Stimulated activated CD4-positive, alpha-beta T cell treated with anti-CD3 and anti-CD28 coated beads, Interleukin-12 subunit alpha, Interleukin-12 subunit beta, amount 100 ng/mL, for 24 hours (primary cell): Measurements from ENCODE around the gene PHF2.

Experiments used
- DNase-seq, 2 experiments: peaks; one replicate each; pipeline ENCODE4 v3.0.0-alpha.2; 2020; ENCODE audit warnings: low read depth in 2 of 2

PHF2 gene

DNA sequence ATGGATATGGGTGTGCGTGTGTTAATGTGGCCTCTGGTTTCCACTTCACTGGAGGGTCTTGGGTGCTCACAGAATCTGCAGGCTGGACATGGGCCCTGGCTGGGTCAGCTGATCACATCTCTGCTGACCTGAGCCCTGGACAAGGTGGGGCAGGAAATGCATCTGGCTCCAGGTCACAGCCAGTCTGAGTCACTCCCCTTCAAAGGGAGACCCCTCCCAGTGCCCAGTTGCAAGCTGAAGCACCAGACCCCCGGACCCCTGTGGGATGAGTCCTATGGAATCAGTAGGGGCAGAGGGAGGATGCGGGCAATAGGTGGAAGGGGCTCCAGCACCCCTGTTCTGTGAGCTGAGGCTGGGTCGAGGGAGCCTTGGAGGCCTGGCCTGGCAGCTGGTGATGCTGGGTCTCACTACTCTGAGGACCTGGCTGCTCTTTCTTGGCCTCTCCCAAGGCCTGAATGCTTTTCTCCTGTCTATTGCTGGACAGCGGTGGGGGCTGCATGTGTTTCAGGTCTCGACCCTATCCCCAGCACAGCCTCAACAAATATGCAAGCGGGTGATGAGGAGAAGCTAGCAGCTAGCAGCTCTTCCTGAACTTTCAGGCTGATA, 54.5 kb downstream of the PHF2 start:
- no peak for DNase-seq

- DNase-seq, result no peak
Observed at GRCh38 chr9:93633492-93634221, 57.3 kb downstream of the PHF2 start.

DNA sequence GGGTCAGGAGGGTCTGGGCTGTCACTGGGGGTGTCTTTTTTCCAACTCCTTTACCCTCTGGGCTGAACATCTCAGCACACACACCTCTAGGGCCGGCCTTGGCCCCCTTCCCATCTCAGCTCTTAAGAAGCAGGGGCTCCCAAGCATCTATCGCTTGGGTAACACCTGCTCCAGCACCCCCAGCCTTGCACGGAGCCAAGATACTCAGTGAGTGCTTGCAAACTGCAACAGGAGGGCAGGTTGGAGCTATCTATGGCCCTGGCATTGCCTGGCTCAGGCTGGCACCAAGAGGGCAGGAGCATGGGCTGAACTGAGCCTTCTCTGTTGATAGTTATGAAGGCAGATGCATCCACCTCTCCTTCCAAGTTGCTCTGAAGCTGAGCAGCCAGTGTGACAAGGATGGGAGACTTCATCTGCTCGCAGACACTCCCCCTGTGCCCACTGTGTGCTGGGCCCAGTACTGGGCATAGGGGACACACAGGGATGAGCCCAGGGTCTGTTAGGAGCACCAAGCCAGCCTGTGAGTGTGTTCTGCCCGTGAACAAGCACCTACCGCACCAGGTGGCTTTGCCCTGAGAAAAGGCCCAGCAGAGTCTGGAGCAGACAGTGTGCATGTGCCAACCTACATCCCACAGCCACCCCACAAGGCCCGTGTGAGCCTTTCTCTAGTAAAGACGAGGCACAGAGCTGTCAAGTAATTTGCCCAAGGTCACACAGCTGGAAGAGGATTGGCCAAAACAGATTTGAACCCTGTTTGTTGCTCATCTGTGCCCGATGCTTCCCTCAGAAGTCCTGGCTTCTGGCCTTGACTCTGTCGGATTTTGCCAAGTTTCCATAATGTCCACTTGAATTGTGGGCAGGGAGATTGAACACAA, 58.2 kb downstream of the PHF2 start:
- no peak for DNase-seq

- DNase-seq, result no peak
Observed at GRCh38 chr9:93635186-93636107, 59.1 kb downstream of the PHF2 start.

DNA sequence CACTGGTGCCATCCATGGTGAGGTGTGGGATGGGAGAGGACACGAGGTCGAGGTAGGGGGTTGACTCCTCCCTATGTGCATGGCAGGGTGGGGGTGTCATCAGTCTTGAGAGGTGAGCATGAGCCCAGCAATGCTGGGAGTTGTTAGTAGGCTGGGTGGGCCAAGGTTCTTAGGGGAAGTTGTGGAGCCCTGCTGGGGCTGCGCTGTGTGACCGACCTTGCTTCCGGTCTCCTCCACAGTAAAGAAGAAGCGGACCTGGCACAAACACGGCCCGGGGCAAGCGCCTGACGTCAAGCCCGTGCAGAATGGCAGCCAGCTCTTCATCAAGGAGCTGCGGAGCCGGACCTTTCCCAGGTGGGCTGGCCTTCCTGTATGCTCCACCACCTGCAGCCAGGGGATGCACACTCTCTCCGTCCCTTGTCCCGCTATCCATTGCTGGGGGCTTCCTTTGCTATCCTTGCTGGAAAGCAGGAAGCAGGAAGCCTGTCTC, 59.8 kb downstream of the PHF2 start:
- no peak for DNase-seq

DNA sequence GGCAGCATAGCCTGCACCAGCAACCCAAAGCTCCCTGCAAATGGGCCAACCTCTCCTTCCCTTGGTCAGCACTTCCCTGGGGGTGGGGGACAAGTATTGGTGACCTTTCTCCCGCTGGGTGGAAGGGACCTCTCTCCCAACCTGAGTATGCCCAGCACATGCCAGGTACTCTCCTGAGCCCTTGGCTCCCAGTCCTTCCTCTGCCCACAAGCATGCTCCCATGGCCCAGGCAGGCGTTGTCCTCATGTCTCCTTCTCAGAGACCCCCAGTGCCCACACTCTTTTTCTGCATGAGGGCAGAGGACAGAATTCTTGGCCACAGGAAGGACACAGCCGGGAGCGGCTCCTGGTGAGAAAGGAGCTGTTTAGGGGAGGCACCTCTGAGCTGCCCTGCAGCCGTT, 60.3 kb downstream of the PHF2 start:
- DNase-seq, result no peak

DNA sequence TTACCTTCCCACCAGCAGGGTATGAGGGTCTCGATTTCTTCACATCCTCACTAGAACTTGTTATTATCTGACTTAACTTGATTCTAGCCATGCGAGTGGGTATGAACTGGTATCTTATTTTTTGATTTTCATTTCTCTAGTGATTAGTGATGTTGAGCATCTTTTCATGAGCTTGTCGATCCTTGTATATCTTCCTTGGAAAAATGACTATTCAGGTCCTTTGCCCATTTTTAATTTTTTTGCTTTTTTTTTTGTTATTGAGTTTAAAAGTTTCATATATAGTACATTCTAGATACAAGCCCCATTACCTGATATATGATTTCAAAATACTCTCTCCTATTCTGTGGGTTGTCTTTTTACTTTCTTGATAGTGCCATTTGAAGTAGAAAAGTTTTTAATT, 61.5 kb downstream of the PHF2 start:
- DNase-seq, result no peak

GRCh38 chr9:93640027-93640426, 63.6 kb downstream of the PHF2 start:
- no peak for DNase-seq

- no peak for DNase-seq
Observed at GRCh38 chr9:93642961-93643360, 66.6 kb downstream of the PHF2 start.

GRCh38 chr9:93644397-93645088, 68.2 kb downstream of the PHF2 start:
- DNase-seq, result no peak

GRCh38 chr9:93645149-93645889, 68.9 kb downstream of the PHF2 start:
- DNase-seq, result no peak

DNA sequence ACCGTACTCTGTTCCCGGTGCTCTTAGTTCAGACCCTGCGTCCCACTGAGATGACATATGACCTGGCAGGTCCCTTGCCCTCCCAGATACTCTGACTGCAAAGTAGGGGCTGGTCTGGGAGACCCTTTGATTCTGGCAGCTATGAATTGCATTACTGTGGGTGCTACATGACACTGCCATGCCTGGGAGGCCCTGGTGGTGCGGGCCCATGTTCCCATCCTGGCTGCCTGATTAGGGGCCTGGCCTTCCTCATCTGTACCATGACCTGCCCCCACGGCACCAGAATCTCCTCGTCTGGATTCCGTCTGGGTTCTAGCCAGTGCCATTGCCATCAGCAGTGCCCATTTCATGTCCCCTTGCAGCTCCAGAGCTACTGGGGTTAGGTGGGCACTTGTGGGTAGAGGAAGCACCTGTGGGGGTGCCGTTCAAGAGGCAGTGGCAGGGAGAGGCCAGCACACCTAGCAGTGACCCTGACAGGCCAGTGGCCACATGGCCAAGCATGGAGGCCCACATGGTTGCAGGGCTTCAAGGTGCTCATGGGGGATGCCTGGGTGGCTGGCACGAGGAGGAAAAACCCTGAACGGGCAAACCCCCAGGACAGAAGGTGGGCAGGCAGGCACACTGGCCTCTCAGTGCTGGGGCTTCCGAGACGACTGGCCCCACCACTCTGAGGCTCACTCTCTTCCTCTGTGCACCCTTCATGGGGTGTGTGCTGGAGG, 69.7 kb downstream of the PHF2 start:
- DNase-seq, result no peak

GRCh38 chr9:93646640-93647178, 70.3 kb downstream of the PHF2 start:
- no peak for DNase-seq

DNA sequence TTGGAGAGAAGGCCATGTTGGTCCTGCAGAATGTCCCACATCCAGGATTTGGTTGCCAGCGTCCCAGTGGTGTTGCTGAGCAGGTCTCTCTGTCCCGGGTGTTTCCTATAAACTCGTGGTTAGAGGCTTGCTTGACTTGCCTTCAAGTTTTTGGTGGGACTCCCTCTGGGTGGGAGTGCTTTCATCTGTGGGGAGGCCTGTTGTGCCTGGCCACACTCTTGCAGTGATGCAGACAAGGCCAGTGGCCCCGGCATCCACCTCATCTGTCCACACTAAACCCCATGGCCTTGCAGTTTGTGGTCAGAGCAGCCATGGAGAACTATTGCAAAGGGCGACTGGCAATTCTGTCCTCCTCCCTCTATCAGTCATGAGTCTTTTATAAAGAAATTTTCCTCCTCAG, 71.8 kb downstream of the PHF2 start:
- no peak for DNase-seq

- DNase-seq, result no peak
Observed at GRCh38 chr9:93648836-93649235, 72.5 kb downstream of the PHF2 start.

DNA sequence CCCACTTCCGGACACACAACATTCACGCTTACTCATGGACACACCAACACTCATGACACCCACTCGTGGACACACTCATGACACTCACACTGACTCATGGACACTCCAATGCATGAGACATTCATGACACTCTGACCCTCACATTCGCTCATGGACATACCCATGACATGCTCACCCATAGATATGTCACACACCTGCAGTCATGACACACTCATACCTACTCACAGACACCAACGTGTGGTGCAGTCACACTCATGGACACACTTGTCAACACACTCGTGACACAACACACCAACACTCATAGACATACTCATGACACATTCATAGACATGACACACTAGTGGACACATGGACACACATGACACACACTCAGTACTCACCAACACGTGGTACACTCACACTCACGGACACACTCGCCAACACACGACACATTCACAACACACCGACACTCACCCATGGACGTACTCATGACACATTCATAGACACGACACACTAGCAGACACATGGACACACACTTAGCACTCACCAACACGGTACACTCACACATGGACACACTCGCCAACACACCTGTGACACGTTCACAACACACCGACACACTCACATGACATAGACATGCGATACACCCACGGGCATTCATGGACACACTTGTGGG, 73.4 kb downstream of the PHF2 start:
- no peak for DNase-seq

DNA sequence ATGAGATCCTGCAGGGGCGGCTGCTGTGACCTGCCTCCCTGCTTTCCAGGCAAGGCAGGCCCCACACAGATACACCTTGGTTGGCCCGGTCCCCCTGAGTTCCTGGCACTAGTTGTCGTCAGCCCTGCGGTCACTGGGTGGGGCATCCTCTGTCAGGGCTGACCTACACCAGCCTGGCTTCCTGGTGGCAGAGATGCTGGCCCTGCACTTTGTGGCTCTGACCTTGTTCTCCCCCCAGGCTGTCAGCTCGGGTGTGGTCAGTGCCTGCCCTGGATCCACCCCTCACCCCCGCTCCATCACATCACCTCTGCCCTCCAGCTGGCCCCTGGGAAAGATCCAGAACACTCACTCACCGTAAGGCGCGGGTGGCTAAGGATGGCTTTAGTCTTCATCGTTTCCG, 74.1 kb downstream of the PHF2 start:
- DNase-seq, result no peak

DNA sequence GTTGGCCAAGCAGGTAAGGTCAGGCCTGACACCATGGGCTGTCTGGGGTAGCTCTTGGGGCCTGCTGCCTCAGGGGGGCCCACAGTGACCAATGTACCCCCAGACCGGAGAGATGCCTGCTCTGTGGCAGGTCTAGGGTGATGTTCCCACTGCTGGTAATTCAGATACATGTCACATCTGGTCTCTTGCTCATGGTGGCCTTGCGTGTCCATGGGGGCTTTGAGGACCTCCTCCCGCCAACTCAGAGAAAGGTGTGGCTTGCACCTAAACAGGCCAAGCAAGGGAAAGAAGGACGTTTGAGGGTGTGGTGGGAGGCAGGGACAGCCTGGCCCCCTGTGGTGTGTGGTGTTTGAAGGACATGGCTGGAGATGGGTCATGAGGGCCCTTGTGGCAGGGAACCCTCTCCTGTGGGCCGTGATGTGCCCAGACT, 75.2 kb downstream of the PHF2 start:
- no peak for DNase-seq
